Esophagus muscularis mucosa (tissue), 4 donors: ENCODE measurements around the gene COX17. TPM values are rescaled to one million over a fixed set of nuclear protein-coding genes. Genes with fewer than 3 reads are reported as not detected.
A peak's percentile ranks its signal among the peaks of the same experiment; 100 is the strongest.

Experiments used
- DNase-seq: peaks from one replicate; pipeline ENCODE4 v3.0.0-alpha.2; 2017; ENCODE audit errors: extremely low spot score
- H3K27ac ChIP-seq, 4 donors: fragments of 200-600 bp; sonication (generic); replicated peaks in 1 of 4; 1 replicate in 3 of 4; 2 replicates in 1 of 4; pipeline ENCODE4 v1.5.1; 2016 to 2019; ENCODE audit warnings: mild to moderate bottlenecking in 1 of 4
- H3K27me3 ChIP-seq, 4 donors: fragments of 200-600 bp; sonication (generic); one replicate each; pipeline versions ENCODE4 v1.5.1 to v1.6.0; 2016 to 2019
- H3K36me3 ChIP-seq, 4 donors: fragments of 200-600 bp; sonication (generic); one replicate each; pipeline ENCODE4 v1.5.1; 2016 to 2019
- H3K4me1 ChIP-seq, 4 donors: fragments of 200-600 bp; sonication (generic); one replicate each; pipeline ENCODE4 v1.5.1; 2016 to 2019
- H3K4me3 ChIP-seq, 4 donors: fragments of 200-600 bp; sonication (generic); 1 replicate in 2 of 4; 2 replicates in 2 of 4; pipeline ENCODE4 v1.5.1; 2016 to 2019; ENCODE audit warnings: mild to moderate bottlenecking in 4 of 4, moderate library complexity in 1 of 4
- H3K9me3 ChIP-seq, 4 donors: fragments of 200-600 bp; sonication (generic); 1 replicate in 3 of 4; 2 replicates in 1 of 4; pipeline ENCODE4 v1.5.1; 2016 to 2019
- CTCF ChIP-seq, 3 experiments: fragments of 200-600 bp in 2 of 3; fragments of 450-650 bp in 1 of 3; sonication (generic) in 2 of 3; IDR thresholded peaks; one replicate each; pipeline ENCODE4 v1.5.1; 2017 to 2019; ENCODE audit warnings: antibody characterized with exemption in 3 of 3, mild to moderate bottlenecking in 2 of 3, moderate library complexity in 1 of 3
- EP300 ChIP-seq: sonication (generic); formaldehyde crosslinking; IDR thresholded peaks from one replicate; pipeline ENCODE4 v1.6.1; 2017; ENCODE audit warnings: antibody characterized with exemption
- POLR2A ChIP-seq: fragments of 450-650 bp; IDR thresholded peaks from one replicate; pipeline ENCODE4 v1.6.1; 2017; ENCODE audit warnings: antibody characterized with exemption, moderate library complexity, mild to moderate bottlenecking, low read depth
- POLR2AphosphoS5 ChIP-seq, 2 donors: sonication (generic); formaldehyde crosslinking; IDR thresholded peaks; one replicate each; pipeline ENCODE4 v1.6.1; 2017; ENCODE audit warnings: antibody characterized with exemption in 2 of 2
- WGBS: methylation state at CpG from one replicate; pipeline ENCODE4 v1.1.5; 2018; 5-methylcytosine and 5-hydroxymethylcytosine counted together
- intact Hi-C: fragments of 100-400 bp; cut with DNase I; formaldehyde crosslinking; loops from one replicate; pipeline ENCODE4 v1.15.1; 2023
- total RNA-seq, 4 donors: library from RNA; depleted of rRNA; stranded (reverse); fragments of >200 nt; gene quantifications; one replicate each; pipeline versions ENCODE4 v1.1.0 to v1.2.1, GENCODE V29; 2016

COX17 gene
- total RNA-seq, 4 donors from 2014 or later, result 36.3 to 76.4 (median 61.6) TPM

GRCh38 chr3:119643528-119643927, 33.7 kb downstream of the COX17 start:
- H3K4me1 ChIP-seq, result peaks cover 22 to 46% (median 36%) of the 10 kb centered on the region in 4 donors
- H3K27ac ChIP-seq, result no peak overlapping the region
- TF ChIP-seq CTCF (IDR thresholded peaks at IDR 0.05), result no peak
- no peak for TF ChIP-seq POLR2AphosphoS5 (IDR thresholded peaks at IDR 0.05)
- TF ChIP-seq EP300, result no peak
- no peak for TF ChIP-seq POLR2A
- H3K27me3 ChIP-seq, result no peaks in the 10 kb centered on the region
- no peak overlapping the region for H3K4me3 ChIP-seq
- no peak for DNase-seq
- H3K9me3 ChIP-seq, result no peaks in the 10 kb centered on the region
- intact Hi-C loops, result no loop called here
- WGBS, result 85% methylated on average over 2 of the region's 2 CpGs
- H3K36me3 ChIP-seq, result peaks cover 14 to 71% (median 57%) of the 10 kb centered on the region in 4 donors

GRCh38 chr3:119642746-119643473, 34.3 kb downstream of the COX17 start:
- Histone ChIP-seq H3K9me3 (no peaks in the 10 kb centered on the region), H3K4me3 (no peak overlapping the region), H3K27ac (peak overlapping the region in 2 of 4 donors; percentile 6 to 35), H3K36me3 (peaks cover 14 to 66% (median 51%) of the 10 kb centered on the region in 4 donors), H3K27me3 (no peaks in the 10 kb centered on the region), H3K4me1 (peaks cover 22 to 46% (median 34%) of the 10 kb centered on the region in 4 donors)
- 43% methylated on average over 4 of the region's 5 CpGs for WGBS
- TF ChIP-seq POLR2AphosphoS5 (IDR thresholded peaks at IDR 0.05) (no peak), CTCF (IDR thresholded peaks at IDR 0.05) (no peak), POLR2A (no peak), EP300 (no peak)
- DNase-seq, result no peak
- intact Hi-C loops, result no loop called here

- no peak for TF ChIP-seq EP300
- no peak for TF ChIP-seq POLR2AphosphoS5 (IDR thresholded peaks at IDR 0.05)
- no peak for TF ChIP-seq CTCF (IDR thresholded peaks at IDR 0.05)
- no peak for TF ChIP-seq POLR2A
- intact Hi-C loops, result no loop called here
- no peak overlapping the region for H3K4me3 ChIP-seq
- no peak for DNase-seq
- no peaks in the 10 kb centered on the region for H3K27me3 ChIP-seq
- H3K4me1 ChIP-seq, result peaks cover 17 to 45% (median 32%) of the 10 kb centered on the region in 4 donors
- WGBS, result 92% methylated on average over 2 of the region's 2 CpGs
- H3K27ac ChIP-seq, result no peak overlapping the region
- peaks cover 14 to 53% (median 38%) of the 10 kb centered on the region in 4 donors for H3K36me3 ChIP-seq
- H3K9me3 ChIP-seq, result no peaks in the 10 kb centered on the region
Measured at GRCh38 chr3:119641416-119641815, 35.8 kb downstream of the COX17 start.

- no peak for DNase-seq
- H3K36me3 ChIP-seq, result peaks cover 14 to 41% (median 30%) of the 10 kb centered on the region in 4 donors
- H3K27me3 ChIP-seq, result no peaks in the 10 kb centered on the region
- 76% methylated on average over 2 of the region's 2 CpGs for WGBS
- intact Hi-C loops, result no loop called here
- no peaks in the 10 kb centered on the region for H3K9me3 ChIP-seq
- TF ChIP-seq POLR2A, result no peak
- no peak for TF ChIP-seq CTCF (IDR thresholded peaks at IDR 0.05)
- TF ChIP-seq POLR2AphosphoS5 (IDR thresholded peaks at IDR 0.05), result no peak
- TF ChIP-seq EP300, result no peak
- H3K4me3 ChIP-seq, result no peak overlapping the region
- peak overlapping the region in 3 of 4 donors; percentile 52 to 80 (median 72) for H3K27ac ChIP-seq
- peaks cover 17 to 53% (median 32%) of the 10 kb centered on the region in 4 donors for H3K4me1 ChIP-seq
Measured at GRCh38 chr3:119639494-119640350, 37.5 kb downstream of the COX17 start.
